ENCODE data around the gene CACNA2D1.

The CACNA2D1 gene

DNA sequence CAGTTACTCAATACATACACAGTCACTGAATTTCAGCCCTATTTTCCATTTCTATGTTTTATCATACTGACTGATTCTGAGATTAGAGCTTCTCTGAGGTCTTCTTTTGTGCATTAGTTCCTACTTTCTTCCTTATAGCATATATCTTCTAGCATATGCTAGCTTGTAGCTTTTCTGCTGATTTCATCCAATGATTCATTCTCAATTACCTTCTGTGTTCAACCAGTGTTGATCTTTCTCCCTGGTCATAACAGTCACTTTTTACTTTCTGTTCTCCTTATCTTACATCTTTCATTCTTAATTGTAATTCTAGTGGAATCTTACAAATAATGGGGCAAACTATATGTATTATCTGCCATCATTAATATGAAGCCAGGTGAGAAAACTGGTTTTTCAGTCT is 514.2 kb downstream of the CACNA2D1 start:
- DNase-seq = no peak

DNA sequence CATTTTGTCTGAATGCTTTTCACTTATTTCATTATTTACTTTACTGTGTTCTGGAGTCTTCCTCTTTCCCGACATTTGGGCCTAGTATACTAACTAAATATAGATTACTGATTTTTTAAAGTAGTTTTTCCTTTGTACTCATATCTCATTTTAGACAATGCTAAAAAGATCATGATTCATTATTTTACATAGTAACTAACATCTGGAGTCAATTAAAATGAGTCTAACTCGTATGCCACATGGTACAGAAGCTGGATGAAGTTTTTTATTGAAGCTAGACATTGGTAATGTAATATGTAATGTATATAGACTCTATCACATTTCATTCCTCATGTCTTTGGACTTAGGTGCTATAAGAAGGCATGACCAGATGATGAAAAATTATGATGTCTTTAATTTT is 517.4 kb downstream of the CACNA2D1 start:
- DNase-seq = no peak

DNA sequence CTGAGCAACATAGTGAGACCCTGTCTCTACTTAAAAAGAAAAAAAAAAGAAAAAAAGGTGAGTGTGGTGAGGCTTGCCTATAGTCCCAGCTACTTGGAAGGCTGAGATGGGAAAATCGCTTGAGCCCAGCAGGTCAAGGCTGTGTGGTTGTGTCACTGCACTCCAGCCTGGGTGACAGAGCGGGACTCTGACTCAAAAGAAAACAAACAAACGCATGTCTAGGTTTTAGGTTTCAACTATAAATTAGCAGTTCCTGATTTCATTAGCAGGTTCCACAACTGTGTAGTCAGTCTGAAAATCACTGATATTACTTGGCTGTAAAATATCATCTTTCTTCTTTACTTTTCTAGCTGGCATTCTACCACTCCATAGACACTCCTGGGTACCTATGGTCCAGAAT is 518.0 kb downstream of the CACNA2D1 start:
- DNase-seq = no peak

DNA sequence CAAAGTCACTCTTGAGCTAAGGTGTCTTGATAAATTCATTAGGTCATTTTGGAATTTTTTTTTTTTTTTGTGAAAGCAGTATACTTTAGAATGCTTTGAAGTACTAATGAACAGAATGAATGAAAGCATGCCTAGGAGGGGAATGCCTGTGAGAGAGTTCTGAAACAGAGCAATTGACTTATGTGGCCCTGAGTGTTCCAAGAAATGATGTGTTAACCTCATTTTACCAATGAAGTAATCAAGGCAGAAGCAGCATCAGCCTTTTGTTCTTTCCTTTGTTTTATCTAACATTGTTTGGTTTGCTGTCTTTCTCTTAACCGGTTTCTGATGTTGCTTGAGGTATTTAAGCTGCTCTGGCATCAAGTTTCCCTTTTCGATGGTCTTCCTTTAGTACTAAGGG is 519.1 kb downstream of the CACNA2D1 start:
- no peak for DNase-seq

DNA sequence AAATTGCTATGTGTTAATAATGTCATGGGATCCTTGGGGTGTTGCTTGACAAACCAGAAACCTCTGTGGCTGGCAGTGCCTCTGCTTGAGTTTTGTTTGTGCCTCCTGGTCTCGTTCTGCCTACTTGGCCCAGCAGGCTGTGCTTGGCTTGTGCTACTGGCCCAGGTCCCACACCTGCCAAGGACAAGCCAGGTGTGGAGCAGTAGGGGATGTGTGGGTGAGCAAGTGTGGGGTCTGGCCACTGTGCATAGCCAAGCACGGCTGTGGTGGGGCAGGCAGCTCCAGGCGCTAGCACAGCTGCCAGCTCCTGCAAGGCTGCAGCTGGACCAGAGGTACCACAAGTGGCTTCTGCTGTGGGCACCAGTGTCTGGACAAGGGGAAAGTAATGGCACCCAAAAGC is 524.1 kb downstream of the CACNA2D1 start:
- no peak for DNase-seq

DNA sequence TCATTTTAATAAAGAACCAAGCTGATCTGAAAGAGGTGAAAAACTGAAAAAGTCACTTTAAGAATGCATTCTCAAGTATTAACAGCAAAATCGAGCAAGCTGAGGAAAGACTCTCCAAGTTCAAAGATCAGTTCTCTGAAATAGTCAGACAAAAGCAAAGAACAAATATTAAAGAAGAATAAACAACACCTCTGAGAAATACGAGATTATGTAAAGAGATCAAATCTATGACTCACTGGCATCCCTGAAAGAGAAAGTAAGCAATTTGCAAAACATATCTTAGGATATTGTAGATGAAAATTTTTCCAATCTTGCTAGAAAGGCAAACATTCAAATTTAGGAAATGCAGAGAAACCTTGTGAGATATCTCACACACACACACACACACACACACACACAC is 535.4 kb downstream of the CACNA2D1 start:
- no peak for DNase-seq

DNA sequence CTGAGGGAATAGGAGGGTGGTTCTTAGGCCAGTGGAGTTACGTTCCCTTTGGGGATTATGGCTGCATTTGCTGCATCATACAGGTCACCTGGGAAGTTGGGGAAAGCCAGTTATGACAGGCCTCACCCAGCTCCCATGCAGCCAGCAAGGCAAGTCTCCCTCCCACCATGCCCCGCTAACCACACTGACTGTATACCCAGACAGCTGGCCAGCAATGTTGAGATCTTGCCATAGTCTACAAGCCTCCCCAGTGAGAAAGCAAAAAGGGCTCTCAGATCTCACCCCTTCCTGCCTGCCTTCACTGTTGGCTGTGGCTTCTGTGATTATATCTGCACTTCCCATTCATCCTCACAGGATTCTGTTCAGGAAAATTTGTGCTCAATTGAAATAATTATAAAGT is 540.5 kb downstream of the CACNA2D1 start:
- no peak for DNase-seq

DNA sequence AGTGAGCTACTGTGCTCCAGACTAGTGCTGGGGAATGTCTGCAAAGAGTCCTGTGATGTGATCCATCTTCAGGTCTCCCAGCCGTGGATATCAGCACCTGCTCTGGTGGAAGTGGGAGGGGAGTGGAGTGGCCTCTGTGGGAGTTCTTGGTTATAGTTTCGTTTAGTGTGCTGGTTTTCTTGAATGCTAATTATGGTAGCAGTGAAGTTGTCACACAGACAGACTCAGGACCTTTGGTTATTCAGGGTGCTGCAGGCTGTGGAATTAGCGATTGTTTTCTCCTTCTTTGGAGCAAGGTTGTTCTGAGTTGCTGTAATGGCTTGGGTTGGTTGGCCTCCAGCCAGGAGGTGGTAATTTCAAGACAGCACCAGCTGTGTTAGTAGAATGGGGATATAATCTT is 541.0 kb downstream of the CACNA2D1 start:
- no peak for DNase-seq

All from activated T-cell treated with anti-CD3 and anti-CD28 coated beads for 4 hours (primary cell).